ENCODE results near the gene ATP1A1.

The ATP1A1 gene

GRCh38 chr1:116413414-116413813 lies 40.4 kb downstream of the ATP1A1 start:
- FAIRE-seq: no peak
- TF ChIP-seq POLR2A (IDR thresholded peaks at IDR 0.05; ENCODE audit: low read depth, low read length): no peak

GRCh38 chr1:116414364-116414763 lies 41.3 kb downstream of the ATP1A1 start:
- TF ChIP-seq POLR2A (IDR thresholded peaks at IDR 0.05; ENCODE audit: low read depth, low read length): no peak
- FAIRE-seq (no peak), DNase-seq (ENCODE audit: insufficient read length, low spot score) (no peak)

More at GRCh38 chr1:116413414-116413813, 40.4 kb downstream of the ATP1A1 start:
- DNase-seq (ENCODE audit: insufficient read length, low spot score): no peak

DNA sequence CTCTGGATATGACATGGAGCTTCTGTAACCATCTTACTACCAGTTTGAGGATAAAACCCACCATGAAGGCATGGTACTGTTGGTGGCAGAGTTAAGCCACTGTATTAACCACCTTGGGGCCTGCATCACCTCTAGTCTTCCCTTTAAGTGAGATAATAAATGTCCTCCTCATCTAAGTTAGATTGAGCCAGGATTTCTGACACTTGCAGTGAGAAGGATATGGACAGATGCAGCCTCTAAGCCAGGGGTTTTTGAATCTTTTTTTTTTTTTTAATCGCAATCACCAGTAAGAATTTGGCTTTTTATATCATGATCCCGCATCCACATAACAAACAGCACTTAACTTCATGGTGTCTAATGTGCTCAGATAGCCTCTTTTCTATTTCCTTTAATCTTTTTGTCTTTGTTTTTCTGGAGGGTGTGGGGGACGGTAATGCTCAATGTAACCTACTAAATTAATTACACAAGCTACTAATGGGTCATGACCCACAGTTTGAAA lies 42.2 kb downstream of the ATP1A1 start:
- FAIRE-seq (no peak), DNase-seq (ENCODE audit: insufficient read length, low spot score) (no peak)
- no peak for TF ChIP-seq POLR2A (IDR thresholded peaks at IDR 0.05; ENCODE audit: low read depth, low read length)

DNA sequence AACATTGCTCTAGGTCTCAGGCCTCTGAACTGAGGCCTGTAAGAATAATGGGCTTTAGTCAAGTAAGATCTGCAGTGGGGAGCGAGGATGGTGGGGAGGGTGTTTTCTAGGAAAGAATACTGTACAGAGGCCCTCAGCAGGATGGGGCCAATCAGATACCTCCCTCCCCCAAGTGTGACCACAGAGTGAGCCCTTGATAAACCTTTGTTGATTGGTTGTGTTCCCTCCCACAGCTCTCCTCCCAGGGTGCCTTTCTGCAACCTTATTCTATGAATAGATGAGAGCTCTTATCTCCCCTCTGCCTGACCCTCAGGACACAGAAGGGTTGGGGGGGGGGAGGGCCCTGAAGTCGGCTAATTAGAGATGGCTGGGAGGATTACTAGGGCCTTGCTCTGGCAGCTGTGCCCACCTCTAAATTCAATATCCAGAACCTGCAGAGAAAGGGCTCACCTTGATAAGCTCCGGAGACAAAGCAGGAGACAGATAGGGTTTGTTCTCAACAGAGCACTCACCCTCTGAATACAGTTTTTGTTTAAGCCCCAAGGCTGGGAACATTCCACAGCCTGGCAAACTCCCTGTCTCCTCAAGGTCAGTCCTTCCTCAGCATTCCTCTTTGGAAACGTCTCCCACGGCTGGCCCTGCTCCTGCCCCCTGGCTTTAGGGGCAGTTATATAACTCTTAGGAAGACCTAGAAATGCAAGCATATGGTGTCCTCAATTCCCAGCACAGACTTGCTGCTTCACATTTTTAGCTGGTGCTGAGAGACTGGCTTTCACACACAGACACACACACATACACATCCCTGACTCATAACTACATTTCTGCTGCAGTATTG lies 42.9 kb downstream of the ATP1A1 start:
- no peak for FAIRE-seq
- no peak for TF ChIP-seq POLR2A (IDR thresholded peaks at IDR 0.05; ENCODE audit: low read depth, low read length)
- DNase-seq (ENCODE audit: insufficient read length, low spot score): no peak

- no peak for TF ChIP-seq POLR2A (IDR thresholded peaks at IDR 0.05; ENCODE audit: low read depth, low read length)
- DNase-seq (ENCODE audit: insufficient read length, low spot score): no peak
- FAIRE-seq: no peak
Observed at GRCh38 chr1:116416854-116417513, 43.9 kb downstream of the ATP1A1 start.

DNA sequence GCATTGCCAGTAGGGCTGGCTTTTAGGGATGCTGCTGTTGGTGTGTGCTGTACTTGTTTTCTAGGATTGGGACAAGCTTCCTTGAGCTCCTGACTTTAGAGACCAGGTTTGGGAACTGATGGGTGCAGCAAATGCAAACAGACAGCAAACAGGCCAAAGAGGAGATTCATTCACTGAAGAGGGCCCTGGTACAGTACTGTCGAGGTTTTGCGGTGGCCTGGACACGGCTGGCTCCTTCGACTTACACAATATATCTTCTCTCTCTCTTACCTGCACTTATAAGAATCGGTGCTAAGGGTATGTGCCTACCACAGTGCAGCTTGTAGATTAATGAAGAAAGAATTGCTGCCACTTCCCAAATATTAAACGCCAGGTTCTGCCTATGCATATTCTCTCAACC lies 44.6 kb downstream of the ATP1A1 start:
- DNase-seq (ENCODE audit: insufficient read length, low spot score) (no peak), FAIRE-seq (no peak)
- no peak for TF ChIP-seq POLR2A (IDR thresholded peaks at IDR 0.05; ENCODE audit: low read depth, low read length)

DNA sequence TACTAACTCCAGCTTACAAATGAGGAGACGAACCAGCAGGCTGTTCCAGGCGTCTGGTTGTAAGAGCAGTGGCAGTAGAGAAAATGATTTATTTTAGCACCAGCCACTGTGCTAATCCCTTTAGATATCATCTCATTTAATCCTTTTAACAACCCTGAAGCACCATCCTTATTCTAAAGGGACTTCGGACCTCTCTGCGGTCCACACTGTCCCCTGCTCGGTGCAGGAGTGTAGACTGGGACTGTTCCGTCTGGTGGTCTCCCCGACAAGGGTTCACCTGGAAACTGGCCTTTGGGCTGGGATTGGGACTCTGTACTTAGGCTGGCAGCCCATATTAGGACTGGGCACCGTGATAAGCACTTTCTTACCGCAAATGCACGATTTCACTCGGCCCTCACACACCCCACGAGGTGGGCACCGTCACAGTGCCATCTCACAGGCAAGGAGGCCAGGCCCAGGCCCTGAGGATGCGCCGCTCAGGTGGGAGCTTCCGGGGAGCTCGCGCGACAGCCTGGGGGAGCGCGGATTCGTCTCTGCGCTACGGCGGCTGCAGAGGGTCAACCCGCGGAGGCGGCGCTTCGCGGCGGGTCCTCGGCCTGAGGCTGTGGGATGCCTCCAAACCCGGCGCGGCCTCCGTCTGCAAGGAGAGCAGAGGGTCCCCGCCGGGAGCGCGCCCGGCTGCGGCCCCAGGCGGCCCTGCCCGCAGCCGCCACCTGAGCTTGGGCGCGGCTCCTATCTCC lies 45.2 kb downstream of the ATP1A1 start:
- DNase-seq (ENCODE audit: insufficient read length, low spot score) (peak; percentile 60), FAIRE-seq (peak; percentile 20)
- TF ChIP-seq POLR2A (IDR thresholded peaks at IDR 0.05; ENCODE audit: low read depth, low read length): peak; percentile 54; the same call in 1 of the 2 replicates

DNA sequence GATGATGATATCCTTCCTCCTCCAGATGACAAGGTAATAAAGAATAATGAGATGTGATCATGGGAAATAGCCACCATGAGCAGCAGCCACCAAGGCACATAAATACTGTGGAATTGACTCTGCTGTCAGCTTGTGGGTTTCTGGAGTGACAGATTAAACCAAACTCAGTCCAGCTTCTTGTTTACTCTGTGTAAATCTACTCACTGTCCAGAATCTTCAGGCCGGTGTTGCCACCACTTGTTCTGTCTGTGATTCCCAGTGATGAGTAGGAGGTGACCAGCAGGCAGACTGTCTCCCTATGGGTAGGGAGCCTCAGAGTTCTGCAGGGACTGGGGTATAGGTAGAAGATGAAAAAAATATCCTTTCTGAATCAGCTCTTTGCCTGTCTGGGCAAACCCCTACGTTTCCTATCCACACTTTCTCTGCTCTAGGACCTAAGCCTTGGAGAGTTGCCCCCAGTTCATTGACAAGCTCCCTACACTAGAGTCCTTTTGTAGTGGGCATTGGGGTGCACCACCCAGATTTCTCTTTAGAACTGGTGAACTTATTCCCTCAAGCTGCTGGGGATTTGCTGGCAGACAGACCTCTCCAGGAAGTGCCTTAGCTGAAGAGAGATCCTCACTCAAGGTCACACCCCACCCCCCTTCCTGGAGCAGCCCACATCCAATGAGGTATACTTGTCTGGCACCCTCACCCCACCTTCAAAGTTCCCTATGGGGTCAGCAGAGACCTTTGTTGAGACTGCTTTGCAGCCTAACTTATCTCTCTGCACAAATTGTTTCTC lies 47.6 kb downstream of the ATP1A1 start:
- TF ChIP-seq POLR2A (IDR thresholded peaks at IDR 0.05; ENCODE audit: low read depth, low read length): no peak
- DNase-seq (ENCODE audit: insufficient read length, low spot score) (no peak), FAIRE-seq (no peak)

- FAIRE-seq (no peak), DNase-seq (ENCODE audit: insufficient read length, low spot score) (no peak)
- no peak for TF ChIP-seq POLR2A (IDR thresholded peaks at IDR 0.05; ENCODE audit: low read depth, low read length)
Observed at GRCh38 chr1:116424438-116424837, 51.4 kb downstream of the ATP1A1 start.

DNA sequence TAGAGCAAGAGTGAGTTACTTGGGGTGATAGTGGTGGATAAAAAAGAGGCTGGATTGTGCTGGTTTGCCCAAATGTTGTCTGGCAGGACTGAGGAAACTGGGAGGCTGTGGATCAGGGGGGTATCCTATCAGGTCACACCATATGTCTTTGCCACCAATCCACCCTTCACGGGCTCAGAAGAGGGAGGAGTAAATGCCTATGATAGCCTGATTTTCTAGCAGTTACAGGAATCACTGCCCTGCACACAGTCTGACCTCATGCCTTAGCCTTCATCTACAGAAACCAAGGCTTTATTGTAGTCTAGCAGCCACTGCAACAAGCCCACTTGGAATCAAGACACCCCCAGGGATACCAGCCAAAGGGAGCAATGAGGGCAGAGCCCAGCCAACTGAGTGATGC lies 51.8 kb downstream of the ATP1A1 start:
- DNase-seq (ENCODE audit: insufficient read length, low spot score) (no peak), FAIRE-seq (no peak)
- TF ChIP-seq POLR2A (IDR thresholded peaks at IDR 0.05; ENCODE audit: low read depth, low read length): no peak

- no peak for FAIRE-seq
- DNase-seq (ENCODE audit: insufficient read length, low spot score): no peak
- TF ChIP-seq POLR2A (IDR thresholded peaks at IDR 0.05; ENCODE audit: low read depth, low read length): no peak
Observed at GRCh38 chr1:116425987-116426386, 52.9 kb downstream of the ATP1A1 start.

DNA sequence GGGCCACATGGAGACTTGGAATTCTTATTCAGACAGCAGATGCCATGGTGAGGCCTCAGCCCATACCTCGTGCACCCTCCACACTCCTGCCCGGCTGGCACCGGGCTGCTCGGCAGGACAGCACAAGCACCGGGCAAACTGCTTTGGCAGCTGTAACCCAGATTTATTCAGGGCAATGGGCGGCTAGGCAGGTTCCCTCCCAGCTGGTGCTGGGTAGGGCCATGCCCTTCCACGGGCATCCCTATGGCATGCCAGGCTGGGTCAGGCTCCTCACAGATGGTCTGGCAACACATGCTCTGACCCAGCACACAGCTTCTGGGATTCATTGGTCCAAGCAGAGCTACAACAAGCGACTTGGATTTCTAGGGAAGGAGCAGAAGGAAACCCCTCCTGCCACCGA lies 53.4 kb downstream of the ATP1A1 start:
- TF ChIP-seq POLR2A (IDR thresholded peaks at IDR 0.05; ENCODE audit: low read depth, low read length): no peak
- no peak for FAIRE-seq
- no peak for DNase-seq (ENCODE audit: insufficient read length, low spot score)

DNA sequence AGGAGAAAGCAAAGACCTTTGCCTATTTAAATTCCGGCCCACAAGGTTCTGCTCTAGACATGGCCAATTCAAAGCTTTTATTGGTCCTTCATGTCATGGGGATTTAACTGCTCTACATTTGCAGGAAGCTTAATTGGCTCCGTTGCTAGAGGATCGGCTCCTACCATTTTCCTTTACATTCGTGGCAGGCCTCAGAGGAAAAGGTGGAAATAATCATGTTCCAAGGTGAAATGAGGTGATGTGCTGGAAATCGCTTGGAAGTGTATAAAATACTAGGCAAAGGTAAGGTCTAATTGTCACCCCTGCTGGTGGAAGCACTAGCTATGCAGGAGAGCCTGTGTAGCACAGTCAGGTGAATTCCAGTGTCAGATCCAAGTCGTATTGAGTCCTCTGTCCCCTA lies 55.5 kb downstream of the ATP1A1 start:
- no peak for DNase-seq (ENCODE audit: insufficient read length, low spot score)
- no peak for TF ChIP-seq POLR2A (IDR thresholded peaks at IDR 0.05; ENCODE audit: low read depth, low read length)
- FAIRE-seq: no peak
